GM21390 (cell line): ENCODE measurements around the gene C12orf75.
"Not testable (repeated sequence)": the region's sequence is repeated elsewhere in the genome, so short reads cannot be mapped to it uniquely, and the experiment has no call there.

ENCODE experiments used
- ATAC-seq: cut with Tn5 transposase; IDR thresholded peaks from one replicate; pipeline ENCODE4 v1.9.1; 2021; ENCODE audit not compliant: unreplicated experiment

C12orf75 gene

DNA sequence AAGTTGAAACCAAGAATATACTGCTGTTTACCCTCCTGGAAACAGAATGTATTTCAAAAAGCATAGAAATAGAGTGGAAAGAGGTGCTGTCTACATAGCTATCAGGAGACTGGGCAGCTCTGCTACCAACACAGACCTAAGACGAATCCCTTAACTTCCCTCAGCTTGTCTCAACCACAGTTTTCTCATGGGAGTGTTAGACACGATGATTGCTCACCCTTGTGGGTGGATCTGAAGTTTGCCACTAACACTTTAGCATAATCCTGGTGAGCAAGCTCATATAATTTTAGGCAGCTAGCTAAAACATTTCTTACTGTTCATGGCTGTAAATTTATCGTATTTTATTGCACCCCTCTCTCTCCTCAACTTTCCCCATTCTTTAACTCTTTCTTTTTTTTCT lies 38.5 kb downstream of the C12orf75 start:
- no peak for ATAC-seq

GRCh38 chr12:105374303-105374702 lies 43.8 kb downstream of the C12orf75 start:
- ATAC-seq, result no peak

- ATAC-seq, result no peak
Measured at GRCh38 chr12:105377077-105377476, 46.6 kb downstream of the C12orf75 start.

GRCh38 chr12:105378911-105379310 lies 48.4 kb downstream of the C12orf75 start:
- no peak for ATAC-seq

DNA sequence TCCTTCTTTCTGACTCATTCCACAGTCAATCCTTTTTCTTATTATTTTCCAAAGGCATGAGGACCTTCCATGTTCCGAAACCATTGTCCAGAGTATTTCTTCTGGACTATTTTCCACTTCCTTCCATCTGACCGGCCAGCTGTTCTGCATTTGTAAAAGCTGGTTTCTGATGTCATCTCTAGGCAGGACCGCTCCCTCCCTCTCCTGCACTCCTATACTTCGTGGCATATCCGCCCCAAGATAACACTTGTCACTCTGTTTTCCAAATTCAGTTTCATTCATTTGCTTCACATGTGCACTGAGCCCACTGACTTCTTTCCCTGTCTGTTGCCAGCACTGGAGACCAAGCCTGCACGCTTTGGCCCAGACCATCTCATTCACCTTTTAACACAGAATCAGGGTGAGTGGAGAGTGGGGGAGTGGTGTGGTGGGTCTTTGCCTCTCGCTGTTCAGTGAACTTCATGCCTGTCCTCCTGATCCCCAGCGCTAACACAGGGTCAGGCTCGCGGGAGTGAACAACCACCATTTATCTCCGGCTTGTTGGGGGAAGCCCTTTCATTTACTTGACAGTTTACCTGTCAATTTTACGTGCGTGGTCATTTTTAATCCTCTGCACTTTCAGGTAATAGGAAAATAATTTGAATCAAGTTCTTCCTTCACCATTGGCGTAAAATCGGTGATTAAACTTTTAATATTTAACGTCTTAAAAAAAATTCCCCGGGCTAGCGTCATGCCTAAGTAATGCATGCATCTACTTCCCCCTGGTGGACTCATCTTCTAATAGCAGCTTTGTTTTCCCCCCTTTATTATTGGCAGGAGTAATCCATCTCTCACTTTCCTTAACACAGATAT lies 52.5 kb downstream of the C12orf75 start:
- no peak for ATAC-seq

- ATAC-seq, result no peak
Measured at GRCh38 chr12:105384220-105384619, 53.7 kb downstream of the C12orf75 start.

DNA sequence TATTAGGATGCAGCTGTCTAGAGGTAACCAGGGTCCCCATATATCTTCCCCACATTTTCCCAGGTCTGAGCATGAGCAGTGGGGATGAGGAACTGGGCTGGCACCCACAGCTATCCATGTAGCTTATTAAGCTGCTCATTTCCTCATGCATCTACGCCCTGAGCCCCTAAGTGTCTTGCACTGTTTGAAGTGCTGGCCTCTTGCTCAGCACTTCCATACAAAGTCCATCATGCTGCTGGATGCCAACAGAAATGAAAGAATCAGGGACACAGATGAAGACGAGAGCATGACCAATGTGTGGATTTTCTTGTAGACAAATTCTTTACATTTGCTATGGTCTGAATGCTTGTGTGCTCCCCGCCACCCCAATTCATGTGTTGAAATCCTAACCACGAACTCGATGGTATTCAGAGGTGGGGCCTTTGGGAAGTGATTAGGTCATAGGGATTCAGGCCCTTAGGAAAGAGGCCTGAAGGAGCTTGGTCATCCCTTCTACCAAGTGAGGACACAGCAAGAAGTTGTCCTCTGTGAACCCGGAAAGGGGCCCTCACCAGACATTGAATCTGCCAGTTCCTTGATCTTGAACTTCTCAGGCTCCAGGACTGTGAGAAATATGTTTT lies 54.5 kb downstream of the C12orf75 start:
- ATAC-seq, result no peak

DNA sequence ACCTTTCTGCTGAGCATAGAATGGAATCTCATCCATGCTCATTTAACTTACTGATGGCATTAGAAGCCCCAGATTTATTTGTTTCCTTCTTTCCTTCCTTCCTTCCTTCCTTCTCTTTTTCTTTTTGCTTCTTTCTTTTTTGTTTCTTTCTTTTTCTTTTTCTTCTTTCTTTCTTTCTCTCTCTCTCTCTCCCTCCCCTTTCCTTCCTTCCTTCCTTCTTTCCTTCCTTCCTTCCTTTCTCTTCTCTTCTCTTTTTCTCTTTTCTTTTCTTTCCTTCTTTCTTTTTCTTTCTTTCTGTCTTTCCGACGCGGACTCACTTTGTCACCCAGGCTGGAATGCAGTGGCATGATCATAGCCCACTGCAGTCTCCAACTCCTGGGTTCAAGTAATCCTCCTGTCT lies 55.9 kb downstream of the C12orf75 start:
- ATAC-seq, result no peak

DNA sequence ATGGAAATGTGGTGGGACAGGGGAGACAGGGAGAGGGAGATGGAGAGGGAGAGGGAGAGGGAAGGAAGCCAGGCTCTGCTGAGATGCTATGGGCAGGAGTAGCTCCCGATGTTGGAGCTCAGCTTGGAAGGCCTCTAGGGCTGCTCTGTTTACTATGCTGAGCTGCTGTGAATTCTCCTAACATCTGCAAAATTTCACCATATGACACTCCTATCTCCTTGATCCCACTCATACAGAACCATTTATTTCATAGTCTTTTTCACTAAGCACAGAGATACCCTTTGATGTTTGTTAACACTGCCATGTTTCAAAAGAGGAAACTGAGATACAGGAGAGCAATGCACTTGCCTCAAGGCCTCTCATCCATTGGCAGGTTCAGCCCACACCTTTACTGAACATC lies 60.7 kb downstream of the C12orf75 start:
- no peak for ATAC-seq

- ATAC-seq, result no peak
Measured at GRCh38 chr12:105393587-105393986, 63.1 kb downstream of the C12orf75 start.

- ATAC-seq, result no peak
Measured at GRCh38 chr12:105396024-105396423, 65.5 kb downstream of the C12orf75 start.

DNA sequence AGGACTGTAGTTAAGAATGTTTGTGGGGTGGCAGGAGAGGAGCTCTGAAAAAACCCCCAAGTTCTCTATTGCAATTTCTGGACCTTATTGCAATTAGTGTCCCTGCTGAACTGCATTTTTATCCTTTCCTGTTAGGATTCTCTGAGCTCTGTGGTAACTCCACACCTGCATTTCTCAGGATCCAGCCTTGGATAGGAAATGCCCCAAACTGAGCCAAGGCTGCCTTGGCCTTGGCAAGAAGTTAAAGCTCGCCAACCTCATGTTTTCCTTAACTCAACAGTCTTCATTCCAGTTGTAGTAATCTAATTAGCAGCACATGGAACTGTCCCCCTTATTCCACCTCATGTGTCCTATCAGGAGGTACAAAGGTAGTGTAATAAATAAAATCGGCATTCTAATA lies 66.5 kb downstream of the C12orf75 start:
- no peak for ATAC-seq

GRCh38 chr12:105398930-105399329 lies 68.4 kb downstream of the C12orf75 start:
- ATAC-seq, result no peak

DNA sequence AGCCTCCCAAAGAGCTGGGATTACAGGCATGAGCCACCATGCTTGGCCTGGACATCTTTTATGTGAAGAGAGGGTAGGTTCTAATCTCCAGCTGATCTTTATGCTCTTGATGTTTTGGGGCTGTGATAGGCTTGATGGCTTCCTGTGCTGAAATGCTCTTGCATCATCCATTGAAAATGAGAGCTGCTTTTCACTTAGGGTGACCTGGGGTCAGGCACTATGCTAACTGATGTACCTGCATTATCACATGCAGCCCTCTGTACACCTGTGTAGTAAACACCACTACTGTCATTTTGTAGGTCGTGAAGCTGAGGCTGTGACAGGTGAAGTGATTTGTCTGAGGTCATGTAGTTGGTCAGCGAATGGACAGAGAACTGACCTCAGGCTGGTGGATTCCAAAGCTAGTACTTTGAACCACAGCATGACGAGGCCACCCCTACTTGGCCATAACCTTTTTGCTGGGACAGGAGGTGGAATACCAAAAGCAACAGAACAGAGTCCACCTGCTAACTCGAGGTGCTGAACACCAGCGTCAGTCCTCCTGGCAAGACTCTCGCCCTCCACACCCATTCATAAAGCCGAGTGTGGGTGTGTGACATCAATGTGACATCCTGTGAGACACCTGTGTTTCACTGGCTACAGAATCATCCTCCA lies 69.1 kb downstream of the C12orf75 start:
- no peak for ATAC-seq

- no peak for ATAC-seq
Measured at GRCh38 chr12:105400227-105400626, 69.7 kb downstream of the C12orf75 start.

DNA sequence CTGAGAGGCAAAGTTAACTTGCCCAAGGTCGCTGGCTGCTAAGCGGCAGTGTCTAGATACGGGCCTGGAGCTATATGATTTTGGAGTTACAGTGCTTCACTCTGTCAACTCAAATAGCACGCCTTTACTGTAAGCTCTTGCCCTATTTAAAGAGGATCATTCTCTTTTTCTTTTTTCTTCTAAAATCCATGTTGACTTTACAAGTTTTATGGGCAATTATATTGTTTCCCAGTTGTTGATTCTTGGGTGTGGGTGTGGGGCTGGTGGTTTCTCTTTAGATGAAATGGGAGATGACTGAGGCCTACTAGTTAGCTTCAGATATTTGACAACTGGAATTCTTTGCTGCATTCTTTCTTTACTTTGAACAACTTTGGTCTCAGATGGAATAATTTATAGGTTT lies 70.7 kb downstream of the C12orf75 start:
- no peak for ATAC-seq

- no peak for ATAC-seq
Measured at GRCh38 chr12:105402366-105402765, 71.9 kb downstream of the C12orf75 start.

- ATAC-seq, result no peak
Measured at GRCh38 chr12:105403095-105403494, 72.6 kb downstream of the C12orf75 start.

- ATAC-seq, result not testable (repeated sequence)
Measured at GRCh38 chr12:105404134-105404533, 73.6 kb downstream of the C12orf75 start.

GRCh38 chr12:105406497-105406896 lies 76.0 kb downstream of the C12orf75 start:
- ATAC-seq, result no peak

- no peak for ATAC-seq
Measured at GRCh38 chr12:105409279-105409678, 78.8 kb downstream of the C12orf75 start.
